Posterior vena cava (tissue), 2 donors: Measurements from ENCODE around the gene RAB9B. TPM values are rescaled to one million over a fixed set of nuclear protein-coding genes. Genes with fewer than 3 reads are reported as not detected.
"Not testable (repeated sequence)": the region's sequence is repeated elsewhere in the genome, so short reads cannot be mapped to it uniquely, and the experiment has no call there.

Source experiments
- DNase-seq: peaks from one replicate; pipeline ENCODE4 v3.0.0-alpha.2; 2020; ENCODE audit warnings: low spot score
- intact Hi-C, 2 donors: fragments of 100-400 bp; cut with DNase I; formaldehyde crosslinking; loops; one replicate each; pipeline versions ENCODE4 v1.14.1 to v1.14.2; 2022 to 2023
- long read RNA-seq, 2 donors: library from polyadenylated mRNA; unstranded; transcript quantifications; one replicate each; pipeline ENCODE4 v2.0.0, GENCODE V29; 2020 to 2021
- total RNA-seq, 2 donors: library from RNA; stranded (reverse); fragmentation: NEBNext Ultra II Directional; extraction: Animal tissue kit (Norgen Biotek cat#: 25700); gene quantifications; one replicate each; pipeline ENCODE4 v1.2.1, GENCODE V29; 2021
- donor health status: DM: yes; HTN: yes; CAD: no.
- donor health status: DM: yes; HTN: yes; CAD: no.

Gene RAB9B, protein sequence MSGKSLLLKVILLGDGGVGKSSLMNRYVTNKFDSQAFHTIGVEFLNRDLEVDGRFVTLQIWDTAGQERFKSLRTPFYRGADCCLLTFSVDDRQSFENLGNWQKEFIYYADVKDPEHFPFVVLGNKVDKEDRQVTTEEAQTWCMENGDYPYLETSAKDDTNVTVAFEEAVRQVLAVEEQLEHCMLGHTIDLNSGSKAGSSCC
- total RNA-seq: 10 to 100 TPM; 11.8 to 24.7 TPM
- long read RNA-seq, donor 1, transcript RAB9B-201 (3 exons, 3,748 nt): major isoform, 13 of 18 reads
- long read RNA-seq, donor 1, partial matches to known transcripts: 1 of 18 reads
- long read RNA-seq, donor 1, other reads (novel, unspliced or antisense): 4 of 18 reads
- long read RNA-seq, donor 2, transcript RAB9B-201 (3 exons, 3,748 nt): major isoform, 13 of 23 reads
- long read RNA-seq, donor 2, partial matches to known transcripts: 1 of 23 reads
- long read RNA-seq, donor 2, other reads (novel, unspliced or antisense): 9 of 23 reads

DNA sequence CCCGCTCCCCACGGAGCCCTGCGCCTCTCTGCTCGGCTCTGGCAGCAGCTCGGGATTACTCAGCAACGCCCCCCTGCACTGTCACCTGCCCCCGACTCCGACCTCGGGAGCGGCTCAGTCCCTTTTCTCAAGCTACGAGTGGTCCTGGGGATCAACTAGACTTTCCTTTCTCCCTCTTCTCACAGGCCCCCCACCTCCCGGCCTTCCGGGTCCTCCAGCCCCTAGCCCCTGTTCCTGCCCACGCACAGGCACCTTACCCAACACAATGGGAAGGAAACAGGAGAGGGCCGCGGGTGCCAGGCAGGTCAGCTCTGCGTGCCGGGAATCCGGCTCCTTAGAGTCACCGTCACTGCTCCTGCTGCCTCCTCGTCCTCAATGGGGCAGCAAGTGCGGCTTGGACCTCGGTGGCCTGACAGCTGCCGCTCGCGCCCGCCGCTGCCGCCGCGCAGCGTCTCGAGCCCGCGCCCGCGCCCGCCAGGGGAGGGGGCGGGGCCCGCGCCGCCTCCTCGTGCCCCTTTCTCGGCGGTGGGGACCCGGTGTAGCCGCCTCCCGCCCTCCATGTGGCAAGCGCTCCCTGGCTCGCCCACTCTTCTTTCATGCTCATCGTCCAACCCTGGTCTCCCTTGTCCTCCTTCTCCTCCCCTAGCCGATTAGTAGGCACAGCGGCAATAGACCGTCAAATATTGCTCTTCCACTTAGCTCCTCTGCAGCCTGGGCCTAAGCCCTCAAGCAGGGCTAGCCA is at the start of gene RAB9B:
Gene RAB9B (minus strand): TSS at position 455 of the 742 bp plus-strand sequence. CDS start 6,473 bp downstream, outside the sequence.
- peak; percentile 90 for DNase-seq
- intact Hi-C loops: no loop called here

DNA sequence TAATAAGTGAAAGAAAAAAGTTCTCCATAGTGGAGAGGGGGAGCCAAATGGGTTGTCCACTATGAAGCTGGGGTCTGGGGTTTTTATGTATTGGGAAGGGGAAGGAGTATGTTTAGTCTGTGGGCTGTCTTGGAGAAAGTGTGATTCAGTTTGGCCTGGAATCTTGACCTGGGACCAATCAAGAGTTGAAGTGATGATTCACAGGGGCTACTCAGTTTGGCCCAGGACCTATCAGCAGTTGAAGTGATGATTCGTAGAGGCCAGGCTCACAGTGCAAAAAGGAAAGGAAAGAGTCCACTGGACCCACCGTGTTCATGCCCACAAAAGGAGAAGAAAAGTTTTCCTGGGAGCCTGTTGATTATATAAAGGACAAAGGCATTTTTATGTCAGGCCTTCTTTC is 47.3 kb upstream of the RAB9B start:
- intact Hi-C loops: no loop called here
- no peak for DNase-seq

DNA sequence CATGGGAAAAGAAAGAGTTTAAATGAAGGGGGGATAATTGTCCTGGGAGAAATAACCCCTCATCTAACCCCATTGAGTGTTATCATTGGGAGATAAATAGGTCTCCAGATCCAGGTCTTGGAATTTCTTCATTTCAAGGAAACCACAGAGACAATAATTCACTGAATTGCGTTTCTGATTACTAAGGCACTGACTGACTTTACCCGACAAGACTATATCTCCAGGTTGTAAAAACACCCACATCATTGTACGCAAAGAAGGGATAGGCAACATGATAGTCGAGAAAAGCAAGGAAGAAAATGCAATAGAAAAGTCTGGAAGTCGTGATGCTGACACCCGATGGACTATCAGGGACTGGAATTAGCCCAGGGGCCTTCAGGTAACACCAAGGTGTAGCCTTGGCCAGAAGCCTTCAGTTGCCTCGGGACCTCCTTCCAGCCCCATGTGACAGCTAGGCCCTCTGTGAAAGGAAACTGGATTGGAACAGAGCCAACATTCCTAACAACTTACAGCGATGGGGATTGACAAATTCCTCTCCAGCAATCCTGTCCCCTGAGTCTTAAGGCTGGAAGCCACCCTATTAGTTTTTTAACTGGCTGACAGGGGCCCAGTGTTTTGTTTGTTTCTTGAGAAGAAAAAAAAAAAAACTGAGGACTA is 46.5 kb upstream of the RAB9B start:
- intact Hi-C loops: no loop called here
- no peak for DNase-seq

DNA sequence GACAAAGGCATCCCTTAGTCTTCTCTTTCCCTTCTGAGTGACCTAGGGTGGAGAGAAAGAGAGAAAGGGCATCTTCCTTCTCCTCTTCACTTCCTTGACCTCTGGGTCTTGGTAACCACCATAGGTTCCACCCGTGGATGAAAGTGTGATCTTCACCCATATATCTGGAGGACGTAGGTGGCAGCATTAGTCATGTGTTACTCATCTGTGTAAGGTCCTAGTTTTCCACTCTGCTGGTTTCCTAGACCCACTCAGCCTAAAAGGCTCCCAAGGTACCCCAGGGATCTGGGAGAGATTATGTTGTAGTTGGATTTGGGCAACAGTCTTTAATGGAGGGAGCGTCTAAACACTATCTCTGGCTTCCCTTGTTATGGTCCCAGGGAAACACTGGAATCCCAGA is 45.5 kb upstream of the RAB9B start:
- intact Hi-C loops: no loop called here

DNA sequence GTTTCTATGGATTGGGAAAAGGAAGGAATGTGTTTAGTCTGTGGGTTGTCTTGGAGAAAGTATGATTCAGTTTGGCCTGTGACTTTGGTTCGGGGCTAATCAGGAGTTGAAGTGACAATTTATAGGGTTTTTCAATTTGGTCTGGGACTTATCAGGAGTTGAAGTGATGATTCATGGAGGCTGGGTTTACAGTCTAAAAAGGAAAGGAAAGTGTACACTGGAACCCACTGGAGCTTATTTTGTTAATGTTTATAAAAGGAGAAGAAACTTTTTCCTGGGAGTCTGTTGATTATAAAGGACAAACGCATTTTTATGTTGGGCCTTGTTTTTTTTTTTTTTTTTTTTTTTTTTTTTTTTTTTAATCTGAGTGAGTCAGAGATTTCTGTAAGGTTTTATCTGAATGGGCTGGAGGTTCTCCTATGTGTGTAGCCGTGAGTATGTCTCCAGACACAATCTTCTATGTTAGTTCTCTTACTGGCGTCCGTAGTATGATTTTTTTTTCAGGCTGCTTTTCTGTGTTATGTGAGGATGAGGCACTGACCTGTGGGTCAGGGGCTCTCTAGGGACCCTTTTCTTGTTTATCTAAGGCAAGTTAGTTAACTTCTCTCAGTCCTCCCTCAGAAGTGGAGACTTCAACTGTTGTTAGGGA is 33.0 kb upstream of the RAB9B start:
- DNase-seq: no peak
- intact Hi-C loops: loop anchor here in 1 of 2 donors (5.0 kb wide), 1 partner anchor 608 kb away; the partner anchor contains the start of gene TCEAL8

More for the DNA sequence above, 45.5 kb upstream of the RAB9B start:
- no peak for DNase-seq

DNA sequence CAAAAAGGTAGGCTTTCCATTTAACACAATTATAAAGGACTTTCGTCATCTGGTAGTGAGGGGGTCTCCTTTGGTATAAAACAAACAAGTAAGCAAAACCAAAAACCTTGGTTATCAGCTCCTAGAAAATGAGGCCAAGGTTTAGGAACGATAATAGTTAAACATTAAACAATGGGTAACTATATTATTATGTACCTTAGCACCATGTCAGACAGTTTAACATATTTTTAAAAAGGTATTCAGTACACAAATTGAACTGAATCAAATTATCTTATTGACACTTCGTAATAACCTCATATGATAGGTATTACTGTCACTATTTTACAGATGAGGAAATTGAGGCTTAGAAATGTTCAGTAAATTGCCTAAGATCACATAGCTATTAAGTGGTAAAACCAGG is 32.1 kb upstream of the RAB9B start:
- intact Hi-C loops: no loop called here

DNA sequence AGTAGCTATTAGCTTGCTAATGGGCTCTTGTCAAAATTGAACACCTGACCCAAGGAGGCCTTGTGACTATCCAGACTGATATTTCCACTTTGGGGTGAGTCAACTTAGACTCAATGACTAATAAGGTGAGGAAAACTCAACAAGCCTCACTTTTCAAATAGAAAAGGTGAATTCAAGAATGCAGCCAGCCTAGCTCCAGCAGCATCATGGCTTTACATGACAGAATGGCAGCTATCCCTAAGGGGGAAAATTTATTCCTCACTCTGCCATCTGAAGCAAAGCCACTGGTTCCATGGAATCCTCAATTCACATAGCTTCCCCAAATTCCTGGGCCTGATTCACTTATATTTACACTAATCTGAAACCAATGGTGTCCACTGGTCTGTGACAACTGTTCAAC is 29.1 kb upstream of the RAB9B start:
- no peak for DNase-seq
- intact Hi-C loops: no loop called here

More for the DNA sequence above, 32.1 kb upstream of the RAB9B start:
- DNase-seq: no peak

DNA sequence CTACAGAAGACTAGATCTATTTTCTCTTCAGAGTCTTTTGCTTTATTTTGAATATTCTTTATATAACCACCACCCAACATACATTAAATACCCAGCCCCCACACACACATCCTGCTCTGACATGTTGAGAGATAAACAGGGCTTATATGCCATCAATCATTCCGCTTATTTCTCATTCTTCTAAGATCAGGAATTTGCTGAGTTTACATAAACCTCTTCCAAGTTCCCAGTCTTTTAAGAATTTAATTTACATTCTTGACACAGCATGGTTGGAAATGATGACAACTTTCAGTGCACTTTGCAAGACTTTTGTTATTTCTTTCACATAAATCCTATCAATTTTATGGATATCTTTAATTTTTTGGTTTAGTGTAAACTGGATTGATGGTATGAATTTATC is 17.5 kb upstream of the RAB9B start:
- DNase-seq: no peak
- intact Hi-C loops: loop anchor here in 1 of 2 donors (10.0 kb wide), 1 partner anchor 285 kb away; no protein-coding TSS in a partner anchor

DNA sequence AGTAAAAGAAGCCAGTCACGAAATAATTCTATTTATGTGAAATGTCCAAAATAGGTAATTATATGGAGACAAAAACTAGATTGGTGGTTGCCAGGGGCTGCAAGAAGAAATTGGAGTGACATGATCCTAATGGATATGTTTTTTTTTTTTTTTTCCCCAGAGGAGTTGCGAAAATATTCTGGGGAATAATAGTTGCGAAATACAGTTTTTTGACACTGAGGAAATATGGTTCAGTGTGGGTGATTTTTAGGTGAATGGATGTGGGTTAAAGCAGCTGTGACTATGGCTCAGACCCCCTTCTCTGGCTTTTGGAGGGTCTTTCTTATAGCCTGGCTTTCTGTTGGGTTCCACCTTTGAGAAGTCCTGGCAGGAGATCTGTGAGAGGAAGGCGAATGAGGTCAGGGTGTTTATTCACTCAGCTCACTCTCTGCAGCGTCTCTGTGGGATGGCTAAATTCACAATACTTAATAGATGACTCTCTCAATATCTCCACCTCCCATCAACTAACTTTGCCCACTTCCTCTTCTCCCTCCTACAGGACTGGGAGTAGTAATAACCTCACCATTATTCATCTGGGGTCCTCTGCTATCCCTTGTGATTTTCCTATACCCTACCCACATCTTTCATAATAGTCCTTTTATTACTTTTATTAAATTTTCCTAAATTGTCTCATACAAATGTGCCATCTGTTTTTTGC is 15.3 kb upstream of the RAB9B start:
- intact Hi-C loops: loop anchor here in 1 of 2 donors (10.0 kb wide), 1 partner anchor 287 kb away; no protein-coding TSS in a partner anchor
- DNase-seq: no peak

DNA sequence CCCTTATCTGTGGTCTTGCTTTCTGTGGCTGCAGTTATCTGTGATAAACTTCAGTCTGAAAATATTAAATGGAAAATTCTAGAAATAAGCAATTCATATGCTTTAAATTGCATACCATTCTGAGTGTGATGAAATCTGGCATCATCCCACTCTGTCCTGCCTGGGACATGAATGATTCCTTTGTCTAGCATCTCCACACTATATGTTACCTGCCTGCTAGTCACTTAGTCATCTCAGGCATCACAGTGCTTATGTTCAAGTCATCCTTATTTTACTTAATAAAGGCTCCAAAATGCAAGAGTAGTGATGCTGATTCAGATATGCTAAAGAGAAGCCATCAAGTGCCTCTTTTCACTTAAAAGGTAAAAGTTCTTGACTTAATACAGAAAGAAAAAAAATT is 14.3 kb upstream of the RAB9B start:
- DNase-seq: no peak
- intact Hi-C loops: loop anchor here in 1 of 2 donors (10.0 kb wide), 1 partner anchor 288 kb away; no protein-coding TSS in a partner anchor

DNA sequence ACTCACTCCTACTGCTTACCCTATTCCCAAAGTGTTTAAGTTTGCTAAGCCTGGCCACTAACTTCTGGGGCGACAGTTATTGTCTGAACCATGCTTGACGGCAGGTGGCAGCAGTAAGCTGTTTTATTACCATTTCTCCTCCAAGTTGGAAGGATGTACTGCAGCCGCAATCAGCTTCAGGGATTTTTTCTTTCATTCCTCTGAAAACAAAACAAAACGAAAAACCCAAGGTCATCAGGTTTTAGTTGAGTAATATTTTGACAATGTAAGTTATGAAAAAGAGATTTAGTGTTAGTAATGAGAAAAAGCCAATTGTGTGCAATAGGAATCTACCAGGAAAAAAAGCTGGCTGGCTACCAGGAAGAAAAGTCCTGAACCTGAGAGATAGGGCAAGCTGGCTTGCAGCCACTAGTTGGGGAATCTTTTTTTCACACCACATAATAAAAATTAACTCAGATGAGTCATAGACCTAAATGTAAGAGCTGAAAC is 13.2 kb upstream of the RAB9B start:
- intact Hi-C loops: loop anchor here in 1 of 2 donors (10.0 kb wide), 1 partner anchor 290 kb away; no protein-coding TSS in a partner anchor
- DNase-seq: no peak

DNA sequence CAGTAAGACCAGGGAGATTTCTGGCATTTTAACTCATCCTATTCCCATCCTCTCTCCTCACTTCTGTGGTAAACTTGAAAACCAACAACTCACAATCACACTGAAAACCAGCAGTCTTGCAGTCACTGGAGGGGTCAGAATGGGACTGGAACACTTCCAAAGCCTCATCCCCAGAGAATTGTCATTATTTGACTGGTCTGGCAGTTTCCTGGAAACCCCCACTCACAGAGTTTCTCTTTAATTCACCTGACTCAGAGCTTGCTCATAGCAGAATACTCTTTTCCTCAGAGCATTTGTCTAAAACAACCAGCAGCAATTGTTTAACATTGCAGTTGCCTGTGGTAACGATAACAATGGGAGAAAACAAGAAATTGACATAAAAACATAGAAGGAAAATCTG is 7.3 kb upstream of the RAB9B start:
- no peak for DNase-seq
- intact Hi-C loops: no loop called here

DNA sequence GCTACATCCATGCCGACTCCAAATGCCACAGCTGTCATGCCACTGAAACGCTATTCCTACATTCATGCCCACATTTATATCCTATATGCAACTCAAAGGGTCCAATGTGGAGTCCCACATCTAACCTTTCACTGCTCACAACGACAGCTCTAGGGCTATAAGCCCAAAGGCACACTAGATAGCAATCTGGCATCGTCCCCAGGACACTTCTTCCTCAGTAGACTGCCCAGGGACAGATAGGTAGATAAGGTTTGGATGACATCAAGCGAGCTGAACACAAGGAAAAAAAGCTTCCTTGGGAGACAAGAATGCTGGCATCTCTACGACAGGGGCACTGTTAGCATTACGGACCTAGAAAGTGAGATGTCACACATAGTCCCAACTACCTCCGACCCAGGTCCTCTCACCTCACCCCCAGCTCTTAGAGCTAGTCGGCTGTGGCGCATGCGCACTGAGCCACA is 685 bp downstream of the RAB9B start:
- intact Hi-C loops: no loop called here
- DNase-seq: no peak

DNA sequence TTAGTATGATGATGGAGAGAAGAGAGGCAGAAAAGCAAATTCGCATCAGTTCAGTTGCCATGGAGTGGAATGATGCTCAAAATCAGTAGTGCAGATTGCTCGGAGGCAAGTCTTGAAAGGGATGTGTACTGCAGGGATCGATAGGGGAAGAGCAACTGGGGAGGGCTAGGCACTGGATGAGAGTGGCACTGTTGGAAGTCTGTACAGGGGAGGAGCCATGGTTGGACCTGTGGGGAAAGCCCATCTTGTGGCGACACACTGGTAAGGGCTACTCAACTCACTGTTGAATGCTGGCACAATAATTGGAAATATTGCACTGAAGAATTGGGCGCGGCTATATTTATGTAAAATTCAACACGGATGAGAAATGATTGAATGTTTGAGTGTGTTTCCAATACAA is 1.2 kb downstream of the RAB9B start:
- intact Hi-C loops: no loop called here
- DNase-seq: no peak

DNA sequence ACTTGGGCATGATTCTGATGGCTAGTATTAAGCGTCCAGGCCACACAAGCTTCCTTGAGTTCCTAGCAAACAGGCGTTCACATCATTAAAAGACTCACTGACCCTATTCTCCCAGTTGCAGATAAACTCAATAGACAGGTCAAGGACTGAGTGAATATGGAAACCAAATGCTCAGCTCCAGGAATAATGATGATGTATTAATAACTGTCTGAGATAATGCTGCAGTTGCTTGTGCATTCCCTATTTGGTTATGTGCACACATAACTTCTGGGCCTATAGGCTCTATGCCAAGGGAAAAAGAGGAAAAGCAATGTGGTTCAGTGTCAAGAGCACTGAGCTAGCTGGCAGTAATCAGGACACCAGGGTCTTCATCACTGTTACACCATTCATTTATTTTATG is 3.5 kb downstream of the RAB9B start:
- intact Hi-C loops: no loop called here
- no peak for DNase-seq

DNA sequence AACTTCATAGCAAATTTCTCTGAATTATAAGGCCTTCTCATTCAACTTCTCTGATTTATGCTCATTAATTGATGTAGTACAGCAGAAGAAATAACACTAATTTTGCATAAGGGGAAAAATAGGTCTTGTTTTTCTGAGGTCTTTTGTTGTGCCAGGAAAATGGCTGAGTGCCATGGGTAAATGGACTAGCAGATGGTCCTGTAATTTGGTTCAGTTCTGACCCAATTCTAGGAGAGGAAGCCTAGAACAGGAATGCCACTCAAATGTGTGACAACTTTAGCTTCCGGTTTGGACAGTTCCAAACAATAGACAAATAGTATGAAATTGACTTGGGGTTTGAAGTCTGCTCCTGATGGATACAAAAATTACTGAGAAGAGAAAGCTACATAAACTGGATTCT is 6.2 kb downstream of the RAB9B start:
- no peak for DNase-seq
- intact Hi-C loops: no loop called here

DNA sequence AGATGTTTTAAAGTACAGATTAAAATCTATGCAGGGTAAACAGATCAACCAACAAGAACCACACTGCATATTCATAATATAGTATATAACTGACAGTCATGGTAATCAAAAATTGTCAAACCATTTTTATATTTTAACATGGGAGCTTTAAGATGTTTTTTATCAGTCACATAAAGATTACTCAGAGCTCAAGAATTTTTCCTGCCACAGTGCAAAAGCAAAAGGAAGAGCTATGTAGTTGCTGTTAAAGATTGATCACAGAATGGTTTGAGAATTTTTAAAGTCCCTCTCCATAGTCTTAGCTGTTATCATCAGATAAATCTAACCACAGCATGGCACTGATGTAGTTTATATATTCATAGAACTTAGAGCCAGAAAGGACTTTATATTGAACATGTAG is 8.5 kb downstream of the RAB9B start:
- intact Hi-C loops: no loop called here
- DNase-seq: no peak

DNA sequence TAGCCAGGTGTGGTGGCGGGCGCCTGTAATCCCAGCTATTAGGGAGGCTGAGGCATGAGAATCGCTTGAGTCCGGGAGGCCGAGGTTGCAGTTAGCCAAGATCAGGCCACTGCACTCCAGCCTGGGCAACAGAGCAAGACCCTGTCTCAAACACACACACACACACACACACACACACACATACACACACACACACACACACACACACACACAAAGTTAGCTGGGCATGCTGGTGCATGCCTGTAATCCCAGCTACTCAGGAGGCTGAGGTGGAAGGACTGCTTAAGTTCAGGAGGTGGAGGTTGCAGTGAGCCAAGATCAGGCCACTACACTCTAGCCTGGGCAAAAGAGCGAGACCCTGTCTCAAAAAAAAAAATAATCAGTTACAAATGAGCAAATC is 11.3 kb downstream of the RAB9B start:
- intact Hi-C loops: loop anchor here in 1 of 2 donors (2.0 kb wide), 1 partner anchor 292 kb away; no protein-coding TSS in a partner anchor
- not testable (repeated sequence) for DNase-seq
